Activated CD8-positive, alpha-beta memory T cell treated with anti-CD3 and anti-CD28 coated beads, Interleukin-2, amount 50 U/mL, for 1 hour (primary cell): ENCODE data around the gene NLE1.
"Not testable (repeated sequence)": the region's sequence is repeated elsewhere in the genome, so short reads cannot be mapped to it uniquely, and the experiment has no call there.

Experiments
- DNase-seq: peaks from one replicate; pipeline ENCODE4 v3.0.0-alpha.2; 2020; ENCODE audit errors: extremely low read depth

NLE1 gene

DNA sequence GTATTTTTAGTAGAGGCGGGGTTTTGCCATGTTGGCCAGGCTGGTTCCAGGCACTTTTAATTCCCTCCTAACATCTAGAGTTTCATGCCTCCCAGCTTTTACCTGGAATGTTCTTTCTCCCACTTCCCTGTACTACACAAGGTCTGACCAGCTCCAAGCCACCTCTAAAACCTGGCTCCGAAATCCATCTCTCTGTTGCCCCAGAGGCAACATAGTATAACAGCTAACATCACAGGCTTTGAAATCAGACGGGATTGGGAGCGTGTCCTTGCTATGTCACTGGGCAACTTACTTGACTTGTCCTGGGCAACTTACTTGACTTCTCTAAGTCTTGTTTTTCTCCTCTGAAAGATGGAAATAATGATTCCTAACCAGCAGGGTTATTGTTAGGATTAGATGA lies 20.7 kb upstream of the NLE1 start:
- no peak for DNase-seq

DNA sequence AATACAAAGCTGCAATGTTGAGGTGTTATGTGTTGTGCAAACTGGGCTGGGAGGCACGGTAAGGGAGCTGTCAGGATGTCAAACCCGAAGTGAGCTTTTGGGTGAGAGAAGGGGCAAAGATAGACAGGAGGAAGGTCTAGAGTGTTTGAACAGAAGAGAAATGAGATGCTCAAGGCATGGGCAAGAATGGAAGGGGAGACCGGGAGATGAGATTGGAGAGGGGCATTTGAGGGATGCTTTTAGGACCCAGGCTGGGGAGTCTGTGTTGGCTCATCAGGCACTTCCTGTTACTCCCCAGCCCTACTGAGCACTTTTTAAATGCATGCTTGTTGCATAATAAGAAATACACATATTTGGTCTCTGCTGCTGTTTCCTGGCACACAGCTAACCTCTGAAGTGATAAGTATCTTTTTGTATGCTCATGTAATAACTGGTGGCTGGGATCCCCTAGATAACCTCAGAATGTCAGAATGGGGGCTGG lies 19.2 kb upstream of the NLE1 start:
- no peak for DNase-seq

- DNase-seq = peak; percentile 47
Observed at GRCh38 chr17:35160354-35161201, 18.5 kb upstream of the NLE1 start.

- DNase-seq = no peak
Observed at GRCh38 chr17:35159940-35160339, 17.8 kb upstream of the NLE1 start.

- no peak for DNase-seq
Observed at GRCh38 chr17:35155246-35155645, 13.1 kb upstream of the NLE1 start.

DNA sequence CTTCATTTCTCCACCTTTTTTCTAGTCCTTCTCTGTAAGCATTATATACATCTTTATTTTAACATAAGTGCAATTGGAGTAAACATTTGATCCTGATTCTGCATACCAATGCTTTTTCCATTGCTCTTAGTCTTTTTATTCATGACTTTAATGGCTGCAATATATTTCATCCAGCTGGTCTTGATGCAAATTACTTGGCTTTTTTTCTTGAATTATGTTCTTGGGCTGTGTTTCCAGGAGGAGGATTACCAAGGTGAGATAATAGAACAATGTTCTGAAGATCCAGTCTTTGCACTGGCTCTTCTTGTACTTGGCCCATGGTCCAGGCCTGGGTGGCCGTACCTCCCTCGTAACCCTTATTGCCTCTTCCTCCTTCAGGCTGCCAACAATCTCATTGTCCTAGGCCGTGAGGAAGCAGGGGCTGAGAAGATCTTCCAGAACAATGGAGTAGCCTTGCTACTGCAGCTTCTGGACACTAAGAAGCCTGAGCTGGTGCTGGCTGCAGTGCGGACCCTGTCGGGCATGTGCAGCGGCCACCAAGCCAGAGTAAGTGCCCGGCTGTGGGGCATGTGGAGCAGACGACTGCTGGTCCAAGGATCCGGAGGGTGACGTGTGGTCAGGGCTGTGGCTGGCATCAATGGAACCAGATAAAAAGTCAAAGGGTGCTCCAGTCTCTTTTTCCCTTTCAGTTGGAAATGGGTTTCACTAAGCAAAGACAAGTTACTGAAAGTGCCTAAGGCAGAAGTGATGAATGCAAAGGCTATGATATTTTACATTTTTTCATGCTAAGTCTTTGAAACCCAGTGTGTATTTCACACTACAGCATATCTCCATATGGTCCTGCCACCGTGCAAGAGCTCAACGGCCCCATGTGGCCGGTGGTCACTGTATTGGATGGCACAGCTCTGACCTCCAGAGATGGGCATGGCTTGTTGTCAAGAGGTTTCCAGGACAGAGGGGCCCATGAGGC lies 12.4 kb upstream of the NLE1 start:
- DNase-seq = no peak

- DNase-seq = no peak
Observed at GRCh38 chr17:35152421-35153140, 10.5 kb upstream of the NLE1 start.

DNA sequence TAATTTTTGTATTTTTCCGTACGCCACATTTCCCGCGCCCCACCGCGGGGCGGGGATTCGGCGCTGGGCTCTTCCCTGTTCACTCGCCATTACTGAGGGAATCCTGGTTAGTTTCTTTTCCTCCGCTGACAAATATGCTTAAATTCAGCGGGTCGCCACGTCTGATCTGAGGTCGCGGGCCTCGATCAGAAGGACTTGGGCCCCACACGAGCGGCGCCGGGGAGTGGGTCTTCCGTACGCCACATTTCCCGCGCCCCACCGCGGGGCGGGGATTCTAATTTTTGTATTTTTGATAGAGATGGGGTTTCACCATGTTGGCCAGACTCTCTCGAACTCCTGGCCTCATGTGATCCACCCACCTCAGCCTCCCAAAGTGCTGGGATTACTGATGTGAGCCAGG lies 9.0 kb upstream of the NLE1 start:
- DNase-seq = not testable (repeated sequence)

- no peak for DNase-seq
Observed at GRCh38 chr17:35149941-35150340, 7.8 kb upstream of the NLE1 start.

DNA sequence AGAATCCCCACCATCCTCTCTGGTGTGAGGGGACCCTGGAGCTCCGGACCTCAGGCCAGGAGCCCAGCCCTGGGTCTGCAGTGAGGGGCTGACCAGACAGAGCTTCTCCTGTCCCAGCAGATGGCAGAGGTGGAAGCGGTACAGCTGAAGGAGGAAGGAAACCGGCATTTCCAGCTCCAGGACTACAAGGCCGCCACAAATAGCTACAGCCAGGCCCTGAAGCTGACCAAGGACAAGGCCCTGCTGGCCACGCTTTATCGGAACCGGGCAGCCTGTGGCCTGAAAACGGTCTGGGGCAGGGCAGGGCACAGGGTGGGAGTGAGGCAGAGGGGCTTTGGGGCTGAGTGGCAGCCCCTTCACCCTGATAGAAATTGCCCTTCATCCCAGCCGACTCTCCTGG lies 6.0 kb upstream of the NLE1 start:
- no peak for DNase-seq

DNA sequence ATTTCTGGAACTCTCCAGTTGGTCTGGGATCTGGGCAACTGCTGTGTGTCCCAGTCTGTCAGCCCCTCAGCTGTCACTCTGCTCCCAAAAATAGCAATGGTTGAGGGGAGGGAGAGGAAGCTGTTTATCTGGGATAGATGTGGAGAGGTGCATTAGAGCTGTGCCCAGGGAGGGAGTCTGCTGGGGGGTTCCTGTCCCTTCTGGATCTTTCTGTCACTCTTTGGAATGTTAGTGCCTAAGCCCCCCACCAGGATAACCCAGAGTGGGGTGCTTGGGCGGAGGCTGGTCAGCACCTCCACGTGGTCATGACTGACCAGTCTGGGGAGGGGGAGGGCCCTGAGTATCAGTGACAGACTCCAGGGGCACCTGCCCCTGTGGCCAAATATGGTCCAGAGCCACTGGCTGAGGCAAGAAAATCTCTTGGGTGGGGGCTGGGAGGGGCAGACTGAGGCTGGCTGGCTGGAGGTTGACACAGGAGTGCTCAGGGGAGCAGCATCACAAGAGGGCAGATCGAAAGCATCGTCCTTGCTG lies 5.3 kb upstream of the NLE1 start, which contains the start of gene UNC45B:
TSS of gene UNC45B (plus strand) at position 443 of the 531 bp plus-strand sequence. CDS start 447 bp downstream, outside the sequence.
- no peak for DNase-seq

GRCh38 chr17:35146214-35146833 lies 4.2 kb upstream of the NLE1 start:
- no peak for DNase-seq

GRCh38 chr17:35144840-35145239 lies 2.7 kb upstream of the NLE1 start:
- no peak for DNase-seq

- DNase-seq = no peak
Observed at GRCh38 chr17:35142467-35142796, 329 bp upstream of the NLE1 start.

GRCh38 chr17:35138218-35138617 lies 3.9 kb downstream of the NLE1 start:
- DNase-seq = no peak

GRCh38 chr17:35135322-35135721 lies 6.8 kb downstream of the NLE1 start:
- DNase-seq = no peak

GRCh38 chr17:35132816-35133550 lies 9.1 kb downstream of the NLE1 start:
- DNase-seq = no peak

GRCh38 chr17:35132099-35132498 lies 10.0 kb downstream of the NLE1 start:
- no peak for DNase-seq

GRCh38 chr17:35130392-35130791 lies 11.7 kb downstream of the NLE1 start:
- DNase-seq = no peak

DNA sequence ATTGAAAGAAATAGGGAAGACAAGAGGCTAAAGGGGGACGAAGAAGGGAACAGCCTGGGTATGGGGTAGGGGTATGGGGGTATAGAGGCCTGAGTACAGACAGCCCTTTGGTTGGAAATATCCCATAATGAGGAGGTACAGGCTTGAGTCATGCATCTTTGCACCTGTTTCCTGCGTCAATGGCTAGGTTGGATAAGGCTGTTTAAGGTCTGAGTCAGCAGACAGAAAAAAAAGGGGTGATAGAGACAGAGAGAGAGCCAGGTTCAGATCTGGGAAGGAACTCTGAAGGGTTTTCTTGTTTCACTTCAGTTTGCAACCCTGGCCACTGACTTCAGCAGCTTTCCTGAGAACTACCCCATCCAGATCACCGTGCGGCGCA lies 12.1 kb downstream of the NLE1 start:
- DNase-seq = no peak
